ENCODE measurements around the gene MARCHF11.

DNA sequence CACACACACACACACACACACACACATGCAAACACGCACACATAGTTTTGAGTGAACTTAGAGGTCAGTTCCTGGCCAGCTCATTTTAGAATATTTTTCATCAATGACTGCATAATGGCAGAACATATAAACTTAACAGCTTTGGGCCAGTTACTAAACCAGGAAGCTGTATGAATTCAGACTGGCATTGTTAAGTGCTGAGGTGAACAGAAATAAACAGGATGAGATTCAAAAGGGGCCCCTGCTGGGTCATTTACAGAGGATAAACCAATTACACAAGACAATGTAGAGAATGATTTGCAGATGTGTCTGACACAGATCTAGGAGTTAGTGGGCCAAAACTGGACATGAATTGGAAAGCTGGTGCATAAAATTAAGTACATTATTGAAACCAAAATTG lies 44.6 kb downstream of the MARCHF11 start:
- TF ChIP-seq, protein P1, sequence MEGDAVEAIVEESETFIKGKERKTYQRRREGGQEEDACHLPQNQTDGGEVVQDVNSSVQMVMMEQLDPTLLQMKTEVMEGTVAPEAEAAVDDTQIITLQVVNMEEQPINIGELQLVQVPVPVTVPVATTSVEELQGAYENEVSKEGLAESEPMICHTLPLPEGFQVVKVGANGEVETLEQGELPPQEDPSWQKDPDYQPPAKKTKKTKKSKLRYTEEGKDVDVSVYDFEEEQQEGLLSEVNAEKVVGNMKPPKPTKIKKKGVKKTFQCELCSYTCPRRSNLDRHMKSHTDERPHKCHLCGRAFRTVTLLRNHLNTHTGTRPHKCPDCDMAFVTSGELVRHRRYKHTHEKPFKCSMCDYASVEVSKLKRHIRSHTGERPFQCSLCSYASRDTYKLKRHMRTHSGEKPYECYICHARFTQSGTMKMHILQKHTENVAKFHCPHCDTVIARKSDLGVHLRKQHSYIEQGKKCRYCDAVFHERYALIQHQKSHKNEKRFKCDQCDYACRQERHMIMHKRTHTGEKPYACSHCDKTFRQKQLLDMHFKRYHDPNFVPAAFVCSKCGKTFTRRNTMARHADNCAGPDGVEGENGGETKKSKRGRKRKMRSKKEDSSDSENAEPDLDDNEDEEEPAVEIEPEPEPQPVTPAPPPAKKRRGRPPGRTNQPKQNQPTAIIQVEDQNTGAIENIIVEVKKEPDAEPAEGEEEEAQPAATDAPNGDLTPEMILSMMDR (IDR thresholded peaks at IDR 0.05), result no peak
- TF ChIP-seq POLR2A (IDR thresholded peaks at IDR 0.05), result no peak
